Mucosa of descending colon (tissue), 3 donors: ENCODE data around the gene AKR7A3. TPM values are rescaled to one million over a fixed set of nuclear protein-coding genes. Genes with fewer than 3 reads are reported as not detected.

Experiments used
- ATAC-seq: fragments of 200-7000 bp; cut with Tn5 transposase; one replicate; pipeline ENCODE4 v1.9.1; 2020; ENCODE audit warnings: mild to moderate bottlenecking, moderate library complexity
- DNase-seq, 3 donors: peaks; one replicate each; pipeline ENCODE4 v3.0.0-alpha.2; 2020
- H3K36me3 ChIP-seq: fragments of 200-600 bp; one replicate; pipeline ENCODE4 v1.8.0; 2021; ENCODE audit warnings: low read depth, mild to moderate bottlenecking
- H3K4me1 ChIP-seq: fragments of 200-600 bp; one replicate; pipeline ENCODE4 v1.8.0; 2021; ENCODE audit warnings: low read depth, mild to moderate bottlenecking
- H3K4me3 ChIP-seq: fragments of 200-600 bp; one replicate; pipeline ENCODE4 v1.8.0; 2021; ENCODE audit warnings: mild to moderate bottlenecking
- H3K9me3 ChIP-seq: fragments of 200-600 bp; one replicate; pipeline ENCODE4 v1.8.0; 2021; ENCODE audit warnings: mild to moderate bottlenecking
- intact Hi-C, 2 donors: fragments of 100-400 bp; cut with DNase I in 1 of 2; cut with micrococcal nuclease in 1 of 2; formaldehyde crosslinking; loops; one replicate each; pipeline versions ENCODE4 v1.11.0 to v1.11.1; 2022; cut with DNase I, micrococcal nuclease
- total RNA-seq, 3 donors: library from RNA; stranded (reverse); fragmentation: NEBNext Ultra II Directional in 2 of 3; extraction: Animal tissue kit (Norgen Biotek cat#: 25700) in 2 of 3; gene quantifications; one replicate each; pipeline versions ENCODE4 v1.2.1 to v1.2.4, GENCODE V29; 2021 to 2023
- TF ChIP-seq, protein P1 (sequence below): fragments of 200-600 bp; IDR thresholded peaks from one replicate; pipeline ENCODE4 v1.8.0; 2022; ENCODE audit warnings: antibody characterized with exemption, mild to moderate bottlenecking
- donor health status: DM: no; HTN: no; CAD: no; lungs with moderate emphysema.
- donor health status: DM: no; HTN: no; CAD: no.
- donor health status: DM: no; HTN: yes; CAD: no.

Gene AKR7A3
- total RNA-seq, 3 donors from 2014 or later: 40.9 to 97.8 (median 93.7) TPM

DNA sequence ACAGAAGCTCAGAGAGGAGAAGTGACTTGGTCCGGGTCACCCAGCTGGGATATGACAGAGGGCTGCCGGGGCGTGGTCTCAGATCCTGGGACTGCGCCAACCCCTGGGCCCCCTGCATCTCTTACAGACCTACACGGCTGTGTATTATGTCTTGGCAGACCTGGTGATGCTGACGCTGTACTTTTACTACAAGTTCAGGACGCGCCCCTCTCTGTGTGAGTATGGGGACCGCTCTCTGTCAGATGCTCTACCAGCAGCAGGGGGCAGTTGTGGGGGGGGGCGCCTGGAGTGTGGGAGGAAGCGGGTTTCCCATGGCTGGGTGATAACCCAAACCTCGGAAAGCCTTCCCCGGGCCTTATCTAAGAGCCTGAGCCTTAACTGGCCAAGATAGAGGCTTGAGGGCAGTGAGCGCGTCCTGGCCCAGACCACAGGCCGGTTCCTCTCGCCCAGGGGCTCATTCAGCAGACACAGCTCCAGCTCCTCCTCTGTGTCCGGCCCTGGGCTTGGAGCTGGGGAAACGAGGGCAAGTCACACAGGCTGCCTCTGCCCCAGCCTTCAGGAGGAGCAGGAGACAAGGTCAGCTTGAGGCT is 36.9 kb upstream of the AKR7A3 start:
- Histone ChIP-seq H3K4me1 (no peaks in the 10 kb centered on the region), H3K9me3 (no peaks in the 10 kb centered on the region), H3K4me3 (no peak overlapping the region), H3K36me3 (no peaks in the 10 kb centered on the region)
- intact Hi-C loops: no loop called here
- ATAC-seq (no peak), DNase-seq (no peak)
- TF ChIP-seq, protein P1, sequence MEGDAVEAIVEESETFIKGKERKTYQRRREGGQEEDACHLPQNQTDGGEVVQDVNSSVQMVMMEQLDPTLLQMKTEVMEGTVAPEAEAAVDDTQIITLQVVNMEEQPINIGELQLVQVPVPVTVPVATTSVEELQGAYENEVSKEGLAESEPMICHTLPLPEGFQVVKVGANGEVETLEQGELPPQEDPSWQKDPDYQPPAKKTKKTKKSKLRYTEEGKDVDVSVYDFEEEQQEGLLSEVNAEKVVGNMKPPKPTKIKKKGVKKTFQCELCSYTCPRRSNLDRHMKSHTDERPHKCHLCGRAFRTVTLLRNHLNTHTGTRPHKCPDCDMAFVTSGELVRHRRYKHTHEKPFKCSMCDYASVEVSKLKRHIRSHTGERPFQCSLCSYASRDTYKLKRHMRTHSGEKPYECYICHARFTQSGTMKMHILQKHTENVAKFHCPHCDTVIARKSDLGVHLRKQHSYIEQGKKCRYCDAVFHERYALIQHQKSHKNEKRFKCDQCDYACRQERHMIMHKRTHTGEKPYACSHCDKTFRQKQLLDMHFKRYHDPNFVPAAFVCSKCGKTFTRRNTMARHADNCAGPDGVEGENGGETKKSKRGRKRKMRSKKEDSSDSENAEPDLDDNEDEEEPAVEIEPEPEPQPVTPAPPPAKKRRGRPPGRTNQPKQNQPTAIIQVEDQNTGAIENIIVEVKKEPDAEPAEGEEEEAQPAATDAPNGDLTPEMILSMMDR: no peak

- Histone ChIP-seq H3K9me3 (no peaks in the 10 kb centered on the region), H3K4me1 (no peaks in the 10 kb centered on the region), H3K4me3 (no peak overlapping the region), H3K36me3 (no peaks in the 10 kb centered on the region)
- ATAC-seq (no peak), DNase-seq (no peak)
- intact Hi-C loops: no loop called here
- TF ChIP-seq, protein P1: no peak
Measured at GRCh38 chr1:19324665-19324990, 36.1 kb upstream of the AKR7A3 start.

DNA sequence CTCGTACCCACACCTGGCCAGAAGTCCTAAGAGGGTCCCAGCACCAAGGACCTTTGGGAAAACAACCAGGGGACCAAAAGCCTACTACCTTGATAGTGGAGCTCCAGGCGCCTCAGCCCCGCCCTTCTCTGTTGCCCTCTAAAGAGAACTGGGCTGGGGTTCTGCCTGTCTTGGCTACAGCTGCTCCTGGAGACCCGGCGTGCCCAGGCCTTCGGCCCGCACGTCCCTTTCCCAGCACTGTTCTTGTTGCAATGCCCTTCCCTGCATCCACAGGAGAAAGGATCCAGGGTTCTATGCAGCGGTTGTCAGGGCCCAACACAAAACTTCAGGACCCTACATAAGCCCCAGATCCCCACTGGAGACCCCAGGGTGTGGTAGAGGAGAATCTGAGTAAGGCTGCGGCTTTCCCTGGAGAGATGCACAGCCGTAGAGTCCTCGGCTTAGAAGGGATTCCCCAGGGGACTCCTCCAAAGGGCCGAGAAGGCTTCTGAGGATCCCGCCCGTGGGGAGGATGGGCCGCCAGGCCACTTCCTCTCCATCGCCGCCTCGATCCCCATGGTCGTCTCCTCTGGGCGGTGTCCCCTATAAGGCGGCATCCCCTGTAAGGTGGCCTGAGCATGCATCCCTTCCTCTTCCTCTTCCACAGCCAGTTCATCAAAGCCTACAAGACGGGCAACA is 35.6 kb upstream of the AKR7A3 start:
- H3K4me1 ChIP-seq: no peaks in the 10 kb centered on the region
- intact Hi-C loops: no loop called here
- H3K9me3 ChIP-seq: no peaks in the 10 kb centered on the region
- DNase-seq (no peak), ATAC-seq (no peak)
- no peaks in the 10 kb centered on the region for H3K36me3 ChIP-seq
- H3K4me3 ChIP-seq: no peak overlapping the region
- TF ChIP-seq, protein P1: no peak

GRCh38 chr1:19322481-19322880 is 33.9 kb upstream of the AKR7A3 start:
- intact Hi-C loops: no loop called here
- no peaks in the 10 kb centered on the region for H3K36me3 ChIP-seq
- H3K9me3 ChIP-seq: no peaks in the 10 kb centered on the region
- H3K4me3 ChIP-seq: no peak overlapping the region
- no peak for DNase-seq
- no peak for ATAC-seq
- TF ChIP-seq, protein P1: no peak
- no peaks in the 10 kb centered on the region for H3K4me1 ChIP-seq

- DNase-seq: no peak
- TF ChIP-seq, protein P1: no peak
Measured at GRCh38 chr1:19321071-19321470, 32.5 kb upstream of the AKR7A3 start.

More at GRCh38 chr1:19321071-19321470, 32.5 kb upstream of the AKR7A3 start:
- H3K4me3 ChIP-seq: no peak overlapping the region
- H3K9me3 ChIP-seq: no peaks in the 10 kb centered on the region
- intact Hi-C loops: no loop called here
- no peaks in the 10 kb centered on the region for H3K36me3 ChIP-seq
- no peaks in the 10 kb centered on the region for H3K4me1 ChIP-seq
- ATAC-seq: no peak
